OCI-LY7 (cell line): Measurements from ENCODE around the gene C10orf95.

Experiments
- EZH2phosphoT487 ChIP-seq: fragments of 200-600 bp; sonication (generic); IDR thresholded peaks from 2 replicates; pipeline ENCODE4 v1.6.1; 2018; ENCODE audit warnings: low read depth, borderline replicate concordance, mild to moderate bottlenecking, mixed run types, antibody characterized with exemption, low read length, moderate library complexity, mixed read lengths
- TF ChIP-seq, protein P1 (sequence below): fragments of 200-600 bp; sonication (generic); conservative IDR thresholded peaks from 2 replicates; pipeline ENCODE4 v1.5.1; 2014; ENCODE audit warnings: mild to moderate bottlenecking, antibody characterized with exemption, low read length, moderate library complexity, mixed read lengths

DNA sequence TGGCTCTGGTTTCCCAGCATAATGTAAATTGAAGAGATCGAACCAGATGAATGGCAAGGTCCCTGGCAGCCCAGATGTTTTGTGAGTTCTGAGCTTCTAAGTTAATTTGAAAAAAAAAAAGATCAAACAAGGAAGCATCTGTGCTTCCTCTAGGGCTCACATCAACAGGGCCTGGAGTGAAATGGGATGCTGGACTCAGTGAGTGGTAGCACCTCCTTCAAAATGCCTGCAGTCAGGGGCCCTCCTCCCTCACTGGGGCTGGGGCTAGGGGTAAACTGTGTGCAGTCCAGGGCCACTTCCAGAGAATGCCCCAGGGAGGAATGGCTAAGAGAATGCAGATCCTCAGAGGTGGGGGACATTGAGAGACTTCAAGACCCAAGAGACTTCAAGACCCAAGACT is 13.0 kb downstream of the C10orf95 start:
- TF ChIP-seq, protein P1, sequence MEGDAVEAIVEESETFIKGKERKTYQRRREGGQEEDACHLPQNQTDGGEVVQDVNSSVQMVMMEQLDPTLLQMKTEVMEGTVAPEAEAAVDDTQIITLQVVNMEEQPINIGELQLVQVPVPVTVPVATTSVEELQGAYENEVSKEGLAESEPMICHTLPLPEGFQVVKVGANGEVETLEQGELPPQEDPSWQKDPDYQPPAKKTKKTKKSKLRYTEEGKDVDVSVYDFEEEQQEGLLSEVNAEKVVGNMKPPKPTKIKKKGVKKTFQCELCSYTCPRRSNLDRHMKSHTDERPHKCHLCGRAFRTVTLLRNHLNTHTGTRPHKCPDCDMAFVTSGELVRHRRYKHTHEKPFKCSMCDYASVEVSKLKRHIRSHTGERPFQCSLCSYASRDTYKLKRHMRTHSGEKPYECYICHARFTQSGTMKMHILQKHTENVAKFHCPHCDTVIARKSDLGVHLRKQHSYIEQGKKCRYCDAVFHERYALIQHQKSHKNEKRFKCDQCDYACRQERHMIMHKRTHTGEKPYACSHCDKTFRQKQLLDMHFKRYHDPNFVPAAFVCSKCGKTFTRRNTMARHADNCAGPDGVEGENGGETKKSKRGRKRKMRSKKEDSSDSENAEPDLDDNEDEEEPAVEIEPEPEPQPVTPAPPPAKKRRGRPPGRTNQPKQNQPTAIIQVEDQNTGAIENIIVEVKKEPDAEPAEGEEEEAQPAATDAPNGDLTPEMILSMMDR, result no peak
- no peak for TF ChIP-seq EZH2phosphoT487
